Sigmoid colon (tissue), 7 donors: ENCODE results near the gene YAP1. TPM values are rescaled to one million over a fixed set of nuclear protein-coding genes. Genes with fewer than 3 reads are reported as not detected.
A peak's percentile ranks its signal among the peaks of the same experiment; 100 is the strongest.

Source experiments
- DNase-seq: peaks from one replicate; pipeline ENCODE4 v3.0.0-alpha.2; 2019
- H3K27ac ChIP-seq, 4 donors: fragments of 200-600 bp; sonication (generic); one replicate each; pipeline ENCODE4 v1.5.1; 2016 to 2019; ENCODE audit warnings: mild to moderate bottlenecking in 1 of 4
- H3K27me3 ChIP-seq, 3 donors: fragments of 200-600 bp; sonication (generic); one replicate each; pipeline ENCODE4 v1.5.1; 2019; ENCODE audit warnings: mild to moderate bottlenecking in 1 of 3
- H3K36me3 ChIP-seq, 4 donors: fragments of 200-600 bp; sonication (generic); one replicate each; pipeline ENCODE4 v1.5.1; 2016 to 2019
- H3K4me1 ChIP-seq, 4 donors: fragments of 200-600 bp; sonication (generic); one replicate each; pipeline ENCODE4 v1.5.1; 2017 to 2019
- H3K4me3 ChIP-seq, 4 donors: fragments of 200-600 bp; sonication (generic); one replicate each; pipeline ENCODE4 v1.5.1; 2017 to 2019; ENCODE audit warnings: mild to moderate bottlenecking in 2 of 4, moderate library complexity in 1 of 4
- H3K9me3 ChIP-seq, 4 donors: fragments of 200-600 bp in 3 of 4; sonication (generic) in 3 of 4; one replicate each; pipeline versions ENCODE4 v1.5.1 to v1.6.1; 2013 to 2019
- CTCF ChIP-seq, 4 experiments: fragments of 450-650 bp in 3 of 4; fragments of 200-600 bp in 1 of 4; IDR thresholded peaks; one replicate each; pipeline ENCODE4 v1.5.1; 2016 to 2019; ENCODE audit warnings: antibody characterized with exemption in 4 of 4, mild to moderate bottlenecking in 3 of 4, moderate library complexity in 2 of 4
- EP300 ChIP-seq, 4 donors: sonication (generic); formaldehyde crosslinking; IDR thresholded peaks; one replicate each; pipeline ENCODE4 v1.6.1; 2017; ENCODE audit warnings: antibody characterized with exemption in 4 of 4
- POLR2A ChIP-seq, 2 donors: fragments of 450-650 bp; IDR thresholded peaks; one replicate each; pipeline ENCODE4 v1.6.1; 2016; ENCODE audit warnings: antibody characterized with exemption in 2 of 2, mild to moderate bottlenecking in 2 of 2, moderate library complexity in 2 of 2
- POLR2AphosphoS5 ChIP-seq, 4 donors: sonication (generic); formaldehyde crosslinking; IDR thresholded peaks; one replicate each; pipeline ENCODE4 v1.6.1; 2017; ENCODE audit warnings: antibody characterized with exemption in 4 of 4
- WGBS, 2 donors: extraction: QIAGEN DNeasy Blood & Tissue Kit; methylation state at CpG; one replicate each; pipeline ENCODE4 v1.1.7; 2013; 5-methylcytosine and 5-hydroxymethylcytosine counted together
- intact Hi-C: fragments of 100-400 bp; cut with DNase I; formaldehyde crosslinking; loops from one replicate; pipeline ENCODE4 v1.15.1; 2023
- polyA plus RNA-seq, 3 donors: library from polyadenylated mRNA; stranded (reverse); fragments of 200-250 nt; gene quantifications; one replicate each; pipeline ENCODE4 v1.2.3, GENCODE V29; 2013
- total RNA-seq, 4 donors: library from RNA; depleted of rRNA; stranded (reverse); fragments of >200 nt; gene quantifications; one replicate each; pipeline ENCODE4 v1.1.0, GENCODE V29; 2016
- donor health status: healthy with polysubstance abuse.
- donor health status: Bipolar disorder and iron deficiency.
- donor health status: healthy.

YAP1 gene
- total and polyA plus RNA-seq, 7 donors = 12.0 to 239 (median 159) TPM

- Histone ChIP-seq H3K27me3 (no peaks in the 10 kb centered on the region), H3K36me3 (no peaks in the 10 kb centered on the region), H3K4me1 (peaks cover 0 to 39% (median 15%) of the 10 kb centered on the region in 4 donors), H3K4me3 (no peak overlapping the region), H3K27ac (no peak overlapping the region), H3K9me3 (no peaks in the 10 kb centered on the region)
- TF ChIP-seq POLR2A (IDR thresholded peaks at IDR 0.05) = no peak
- no peak for TF ChIP-seq CTCF (IDR thresholded peaks at IDR 0.05)
- no peak for TF ChIP-seq EP300 (IDR thresholded peaks at IDR 0.05)
- no peak for TF ChIP-seq POLR2AphosphoS5 (IDR thresholded peaks at IDR 0.05)
- intact Hi-C loops = no loop called here
- DNase-seq = no peak
Observed at GRCh38 chr11:102192349-102193066, 82.3 kb downstream of the YAP1 start.

GRCh38 chr11:102194257-102194656, 84.0 kb downstream of the YAP1 start:
- TF ChIP-seq POLR2AphosphoS5 (IDR thresholded peaks at IDR 0.05) (no peak), EP300 (IDR thresholded peaks at IDR 0.05) (no peak), CTCF (IDR thresholded peaks at IDR 0.05) (no peak), POLR2A (IDR thresholded peaks at IDR 0.05) (no peak)
- no peak overlapping the region for H3K27ac ChIP-seq
- peaks cover 0 to 40% (median 13%) of the 10 kb centered on the region in 4 donors for H3K4me1 ChIP-seq
- H3K27me3 ChIP-seq = no peaks in the 10 kb centered on the region
- intact Hi-C loops = no loop called here
- no peak overlapping the region for H3K4me3 ChIP-seq
- H3K9me3 ChIP-seq = no peaks in the 10 kb centered on the region
- no peaks in the 10 kb centered on the region for H3K36me3 ChIP-seq
- DNase-seq = no peak

- H3K36me3 ChIP-seq = no peaks in the 10 kb centered on the region
- DNase-seq = no peak
- H3K9me3 ChIP-seq = no peaks in the 10 kb centered on the region
- H3K27ac ChIP-seq = no peak overlapping the region
- H3K4me3 ChIP-seq = no peak overlapping the region
- TF ChIP-seq CTCF (IDR thresholded peaks at IDR 0.05) (no peak), EP300 (IDR thresholded peaks at IDR 0.05) (no peak), POLR2A (IDR thresholded peaks at IDR 0.05) (no peak), POLR2AphosphoS5 (IDR thresholded peaks at IDR 0.05) (no peak)
- 70 to 94% methylated on average over 1 of the region's 1 CpG for WGBS, 2 donors
- no peaks in the 10 kb centered on the region for H3K27me3 ChIP-seq
- intact Hi-C loops = no loop called here
- H3K4me1 ChIP-seq = peaks cover 0 to 40% (median 13%) of the 10 kb centered on the region in 4 donors
Observed at GRCh38 chr11:102194990-102195389, 84.7 kb downstream of the YAP1 start.

GRCh38 chr11:102196351-102196750, 86.1 kb downstream of the YAP1 start:
- intact Hi-C loops = no loop called here
- no peaks in the 10 kb centered on the region for H3K9me3 ChIP-seq
- no peaks in the 10 kb centered on the region for H3K36me3 ChIP-seq
- peak in 1 of 4 donors; percentile 17 for TF ChIP-seq POLR2AphosphoS5 (IDR thresholded peaks at IDR 0.05)
- TF ChIP-seq EP300 (IDR thresholded peaks at IDR 0.05) = no peak
- WGBS, 2 donors = 85 to 87% methylated on average over 1 of the region's 1 CpG
- no peak overlapping the region for H3K27ac ChIP-seq
- DNase-seq = no peak
- no peaks in the 10 kb centered on the region for H3K27me3 ChIP-seq
- no peak overlapping the region for H3K4me3 ChIP-seq
- H3K4me1 ChIP-seq = peaks cover 0 to 40% (median 13%) of the 10 kb centered on the region in 4 donors

- H3K4me1 ChIP-seq = peaks cover 0 to 40% (median 13%) of the 10 kb centered on the region in 4 donors
- H3K27ac ChIP-seq = no peak overlapping the region
- intact Hi-C loops = no loop called here
- WGBS, 2 donors = 80 to 81% methylated on average over 3 of the region's 3 CpGs
- H3K4me3 ChIP-seq = no peak overlapping the region
- H3K27me3 ChIP-seq = no peaks in the 10 kb centered on the region
- TF ChIP-seq POLR2AphosphoS5 (IDR thresholded peaks at IDR 0.05) (no peak), CTCF (IDR thresholded peaks at IDR 0.05) (no peak), POLR2A (IDR thresholded peaks at IDR 0.05) (no peak), EP300 (IDR thresholded peaks at IDR 0.05) (no peak)
- no peaks in the 10 kb centered on the region for H3K36me3 ChIP-seq
- no peak for DNase-seq
- no peaks in the 10 kb centered on the region for H3K9me3 ChIP-seq
Observed at GRCh38 chr11:102196816-102197215, 86.6 kb downstream of the YAP1 start.
